Glutamatergic neuron (in vitro differentiated cells): ENCODE results near the gene ZC3H10. TPM values are rescaled to one million over a fixed set of nuclear protein-coding genes. Genes with fewer than 3 reads are reported as not detected.

Experiments
- DNase-seq: peaks from one replicate; pipeline ENCODE4 v3.0.0; 2022
- H3K27ac Mint-ChIP-seq: one replicate; pipeline ENCODE4 v1.8.0; 2020; ENCODE audit warnings: mild to moderate bottlenecking, mixed read lengths, inconsistent platforms; ENCODE audit not compliant: unreplicated experiment
- H3K27me3 Mint-ChIP-seq: one replicate; pipeline ENCODE4 v1.8.0; 2020; ENCODE audit warnings: mild to moderate bottlenecking, moderate library complexity, mixed read lengths, inconsistent platforms; ENCODE audit not compliant: unreplicated experiment
- H3K36me3 Mint-ChIP-seq: one replicate; pipeline ENCODE4 v1.8.0; 2020; ENCODE audit warnings: mild to moderate bottlenecking, mixed read lengths, inconsistent platforms; ENCODE audit not compliant: unreplicated experiment
- H3K4me1 Mint-ChIP-seq: one replicate; pipeline ENCODE4 v1.8.0; 2020; ENCODE audit warnings: mild to moderate bottlenecking, low read depth, mixed read lengths, inconsistent platforms; ENCODE audit not compliant: unreplicated experiment
- H3K4me3 Mint-ChIP-seq: one replicate; pipeline ENCODE4 v1.8.0; 2020; ENCODE audit warnings: mild to moderate bottlenecking, mixed read lengths, inconsistent platforms; ENCODE audit not compliant: unreplicated experiment
- H3K9me3 Mint-ChIP-seq: one replicate; pipeline ENCODE4 v1.8.0; 2020; ENCODE audit warnings: mild to moderate bottlenecking, moderate library complexity, mixed read lengths, inconsistent platforms; ENCODE audit not compliant: unreplicated experiment
- total RNA-seq: library from RNA; stranded (reverse); fragmentation: NEBNext Ultra II Directional; extraction: Animal tissue kit (Norgen Biotek cat#: 25700); gene quantifications from one replicate; pipeline ENCODE4 v1.2.1, GENCODE V29; 2021; ENCODE audit not compliant: unreplicated experiment
- TF ChIP-seq, protein P1 (sequence below): fragments of 200-600 bp; sonication (generic); IDR thresholded peaks from one replicate; pipeline ENCODE4 v1.5.0; 2021; ENCODE audit not compliant: partially characterized antibody, unreplicated experiment

ZC3H10 gene
- total RNA-seq, 1 donor from 2014 or later = 11.1 TPM

DNA sequence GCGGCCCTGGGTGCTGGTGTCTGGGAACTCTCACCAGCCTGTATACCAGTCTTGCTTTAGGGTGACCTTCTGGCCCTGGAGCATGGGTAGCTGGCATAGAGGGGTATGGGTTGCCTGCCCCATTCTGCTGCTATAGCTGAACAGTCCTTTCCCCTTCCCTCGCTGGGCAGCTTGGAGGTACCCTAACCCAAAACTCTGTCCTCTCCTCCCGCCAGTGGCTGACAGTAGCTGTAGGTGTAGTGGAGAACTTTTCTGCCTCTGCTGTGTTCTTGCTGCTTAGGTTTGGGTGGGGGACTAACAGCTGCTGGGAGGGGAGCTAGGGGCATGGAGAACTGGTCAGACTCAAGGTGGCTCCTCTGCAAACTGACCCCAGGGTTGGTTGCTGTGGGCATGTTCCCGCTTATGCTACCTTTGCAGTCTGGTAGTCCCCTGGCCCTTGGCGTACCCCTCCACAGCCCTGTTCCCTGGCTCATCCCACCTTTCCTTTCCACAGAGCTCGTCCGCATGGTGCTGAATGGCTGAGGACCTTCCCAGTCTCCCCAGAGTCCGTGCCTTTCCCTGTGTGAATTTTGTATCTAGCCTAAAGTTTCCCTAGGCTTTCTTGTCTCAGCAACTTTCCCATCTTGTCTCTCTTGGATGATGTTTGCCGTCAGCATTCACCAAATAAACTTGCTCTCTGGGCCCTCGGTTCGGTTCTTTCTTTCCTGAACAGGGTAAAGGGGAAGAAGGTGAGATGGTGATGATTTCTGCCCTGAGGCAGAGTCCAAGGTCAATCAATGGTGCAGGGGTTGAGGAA is 43.0 kb downstream of the ZC3H10 start:
- peaks cover 31% of the 10 kb centered on the region for H3K9me3 Mint-ChIP-seq
- H3K4me1 Mint-ChIP-seq = peaks cover 22% of the 10 kb centered on the region
- peak overlapping the region; percentile 95 for H3K4me3 Mint-ChIP-seq
- H3K27me3 Mint-ChIP-seq = peaks cover 37% of the 10 kb centered on the region
- peak overlapping the region; percentile 76 for H3K27ac Mint-ChIP-seq
- H3K36me3 Mint-ChIP-seq = peaks cover 5% of the 10 kb centered on the region
- TF ChIP-seq, protein P1, sequence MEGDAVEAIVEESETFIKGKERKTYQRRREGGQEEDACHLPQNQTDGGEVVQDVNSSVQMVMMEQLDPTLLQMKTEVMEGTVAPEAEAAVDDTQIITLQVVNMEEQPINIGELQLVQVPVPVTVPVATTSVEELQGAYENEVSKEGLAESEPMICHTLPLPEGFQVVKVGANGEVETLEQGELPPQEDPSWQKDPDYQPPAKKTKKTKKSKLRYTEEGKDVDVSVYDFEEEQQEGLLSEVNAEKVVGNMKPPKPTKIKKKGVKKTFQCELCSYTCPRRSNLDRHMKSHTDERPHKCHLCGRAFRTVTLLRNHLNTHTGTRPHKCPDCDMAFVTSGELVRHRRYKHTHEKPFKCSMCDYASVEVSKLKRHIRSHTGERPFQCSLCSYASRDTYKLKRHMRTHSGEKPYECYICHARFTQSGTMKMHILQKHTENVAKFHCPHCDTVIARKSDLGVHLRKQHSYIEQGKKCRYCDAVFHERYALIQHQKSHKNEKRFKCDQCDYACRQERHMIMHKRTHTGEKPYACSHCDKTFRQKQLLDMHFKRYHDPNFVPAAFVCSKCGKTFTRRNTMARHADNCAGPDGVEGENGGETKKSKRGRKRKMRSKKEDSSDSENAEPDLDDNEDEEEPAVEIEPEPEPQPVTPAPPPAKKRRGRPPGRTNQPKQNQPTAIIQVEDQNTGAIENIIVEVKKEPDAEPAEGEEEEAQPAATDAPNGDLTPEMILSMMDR = no peak
- DNase-seq = no peak

DNA sequence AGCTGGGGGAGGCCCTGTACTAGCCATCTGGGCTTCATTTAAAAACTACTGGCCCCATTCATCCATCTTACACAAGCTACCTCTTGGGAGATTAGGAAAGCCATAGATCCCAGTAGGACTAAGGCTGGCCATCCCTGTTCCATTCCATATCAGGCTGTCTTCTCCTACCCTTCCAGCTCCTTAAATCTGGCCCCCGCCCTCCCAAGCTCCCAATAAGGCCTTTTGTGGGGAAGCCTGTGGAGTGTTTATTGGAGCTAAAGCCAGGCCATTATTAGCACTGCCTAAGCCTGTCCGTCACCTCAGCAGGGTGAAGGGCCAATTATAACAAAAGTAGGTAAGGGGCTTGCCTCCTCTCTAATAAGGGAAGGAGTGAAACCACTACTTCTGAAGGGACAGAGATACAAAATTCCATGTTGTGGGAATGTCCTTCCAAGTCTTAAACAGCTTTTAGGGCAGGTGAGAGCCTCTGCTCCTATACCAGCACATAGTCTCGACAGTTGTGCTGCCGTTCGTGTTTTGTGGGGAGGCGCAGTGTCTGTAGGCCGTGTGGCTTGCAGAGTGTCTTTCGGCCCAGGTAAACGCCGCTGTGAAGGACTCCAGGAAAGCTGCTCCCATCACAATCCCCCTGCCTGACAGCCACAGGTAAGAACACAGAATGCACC is 43.8 kb downstream of the ZC3H10 start:
- Mint-ChIP-seq H3K9me3 (peaks cover 31% of the 10 kb centered on the region), H3K36me3 (peaks cover 5% of the 10 kb centered on the region), H3K4me1 (peaks cover 22% of the 10 kb centered on the region), H3K4me3 (peak overlapping the region; percentile 95), H3K27ac (peak overlapping the region; percentile 76), H3K27me3 (peaks cover 39% of the 10 kb centered on the region)
- TF ChIP-seq, protein P1 = no peak
- DNase-seq = no peak

DNA sequence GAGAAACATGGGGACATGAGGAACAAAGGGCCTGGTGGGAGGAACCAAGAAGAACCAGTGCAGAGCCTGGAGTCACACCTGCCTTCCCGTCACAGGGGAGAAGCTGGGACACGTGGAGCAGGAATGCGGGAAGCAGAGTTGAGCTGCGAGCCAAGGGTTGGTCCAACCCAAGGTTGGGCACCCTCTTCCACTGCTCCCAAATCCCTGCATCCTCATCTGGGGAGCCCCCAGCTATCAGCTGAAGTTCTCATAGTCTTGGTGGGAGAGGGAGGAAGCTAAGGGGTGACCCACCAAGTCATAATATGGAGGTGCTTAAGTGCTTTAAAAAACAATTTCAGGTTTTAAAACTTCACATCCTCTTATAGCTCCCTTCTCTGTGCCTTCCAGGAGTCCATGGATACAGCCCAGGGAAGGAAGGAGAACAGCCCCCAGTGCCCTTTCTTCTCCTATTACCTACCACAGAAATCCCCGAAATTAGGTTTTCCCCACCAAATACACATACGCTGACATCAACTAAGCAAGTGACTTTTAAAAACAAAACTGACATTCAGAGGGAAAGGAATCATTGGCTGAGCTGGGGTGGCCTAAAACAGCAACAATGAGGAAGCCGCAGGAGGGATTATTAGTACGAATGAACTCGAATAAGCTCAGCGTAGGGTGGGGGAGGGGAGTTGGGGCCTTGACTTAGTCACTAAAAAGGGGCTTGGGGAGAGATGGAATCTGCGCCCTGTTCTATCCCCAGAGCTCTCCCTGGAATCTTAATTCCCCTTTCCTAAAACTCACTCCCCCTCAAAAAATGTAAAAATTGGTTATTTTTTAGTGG is 44.6 kb downstream of the ZC3H10 start:
- H3K9me3 Mint-ChIP-seq = peaks cover 27% of the 10 kb centered on the region
- no peak overlapping the region for H3K4me3 Mint-ChIP-seq
- TF ChIP-seq, protein P1 = no peak
- peaks cover 30% of the 10 kb centered on the region for H3K27me3 Mint-ChIP-seq
- no peak for DNase-seq
- H3K27ac Mint-ChIP-seq = peak overlapping the region; percentile 13
- peaks cover 9% of the 10 kb centered on the region for H3K36me3 Mint-ChIP-seq
- peaks cover 19% of the 10 kb centered on the region for H3K4me1 Mint-ChIP-seq

DNA sequence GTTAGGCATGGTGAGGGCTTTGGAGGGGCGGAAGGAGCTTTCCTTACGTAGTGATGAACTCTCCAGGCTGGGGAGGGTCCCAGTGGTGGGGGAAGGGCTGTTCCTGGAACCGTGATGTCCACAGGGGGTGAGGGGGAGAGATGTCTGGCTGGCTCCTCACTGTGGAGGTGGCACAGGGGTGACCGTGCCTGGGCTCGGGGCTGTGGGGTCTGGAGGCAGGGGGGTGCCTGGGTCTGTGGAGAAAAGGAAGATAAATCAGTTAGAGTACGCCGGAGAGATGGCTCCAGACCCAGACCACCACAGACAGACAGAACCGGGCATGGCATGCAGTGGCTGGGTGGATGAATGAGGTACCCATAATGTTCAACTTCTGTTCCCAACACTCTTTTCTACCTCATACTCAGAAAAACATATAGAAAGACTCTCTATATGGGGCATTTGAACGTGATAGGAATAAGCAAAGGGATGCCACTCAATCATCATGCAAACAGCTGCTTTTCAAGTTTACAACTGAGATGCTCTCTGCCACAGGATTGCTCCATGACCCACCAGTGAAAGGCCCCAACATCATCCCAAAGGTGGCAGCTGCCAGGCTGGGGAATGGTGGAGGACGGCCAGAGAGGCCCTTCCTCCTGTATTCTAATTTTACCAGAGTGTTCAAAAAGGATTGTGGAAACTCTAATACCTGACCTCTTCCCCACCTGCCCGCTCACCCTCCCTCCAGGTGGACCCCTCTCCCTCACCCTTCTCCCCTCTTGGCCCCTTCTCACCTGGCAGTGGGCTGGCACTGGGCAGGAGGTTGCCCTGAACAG is 45.7 kb downstream of the ZC3H10 start:
- Mint-ChIP-seq H3K4me1 (peaks cover 19% of the 10 kb centered on the region), H3K36me3 (peaks cover 12% of the 10 kb centered on the region)
- no peak for DNase-seq

More for the DNA sequence above, 45.7 kb downstream of the ZC3H10 start:
- Mint-ChIP-seq H3K9me3 (peaks cover 20% of the 10 kb centered on the region), H3K27me3 (peaks cover 23% of the 10 kb centered on the region), H3K27ac (peak overlapping the region; percentile 2), H3K4me3 (no peak overlapping the region)
- TF ChIP-seq, protein P1 = no peak
